ENCODE results near the gene PDGFB. TPM values are rescaled to one million over a fixed set of nuclear protein-coding genes. Genes with fewer than 3 reads are reported as not detected.

PDGFB gene
- total and polyA plus RNA-seq, 7 donors = 5.2 to 16.4 (median 10.1) TPM

GRCh38 chr22:39224550-39224949, 20.2 kb downstream of the PDGFB start:
- Histone ChIP-seq H3K27ac (no peak overlapping the region), H3K4me1 (peaks cover 11% of the 10 kb centered on the region), H3K9me3 (no peaks in the 10 kb centered on the region), H3K27me3 (ENCODE audit: insufficient read depth in 3 of 3, low read length in 2 of 3) (no peaks in the 10 kb centered on the region), H3K36me3 (ENCODE audit: insufficient read depth in 1 of 2, low read depth in 1 of 2) (peaks cover 0 to 45% of the 10 kb centered on the region in 2 donors), H3K4me3 (no peak overlapping the region)
- TF ChIP-seq, protein P1, sequence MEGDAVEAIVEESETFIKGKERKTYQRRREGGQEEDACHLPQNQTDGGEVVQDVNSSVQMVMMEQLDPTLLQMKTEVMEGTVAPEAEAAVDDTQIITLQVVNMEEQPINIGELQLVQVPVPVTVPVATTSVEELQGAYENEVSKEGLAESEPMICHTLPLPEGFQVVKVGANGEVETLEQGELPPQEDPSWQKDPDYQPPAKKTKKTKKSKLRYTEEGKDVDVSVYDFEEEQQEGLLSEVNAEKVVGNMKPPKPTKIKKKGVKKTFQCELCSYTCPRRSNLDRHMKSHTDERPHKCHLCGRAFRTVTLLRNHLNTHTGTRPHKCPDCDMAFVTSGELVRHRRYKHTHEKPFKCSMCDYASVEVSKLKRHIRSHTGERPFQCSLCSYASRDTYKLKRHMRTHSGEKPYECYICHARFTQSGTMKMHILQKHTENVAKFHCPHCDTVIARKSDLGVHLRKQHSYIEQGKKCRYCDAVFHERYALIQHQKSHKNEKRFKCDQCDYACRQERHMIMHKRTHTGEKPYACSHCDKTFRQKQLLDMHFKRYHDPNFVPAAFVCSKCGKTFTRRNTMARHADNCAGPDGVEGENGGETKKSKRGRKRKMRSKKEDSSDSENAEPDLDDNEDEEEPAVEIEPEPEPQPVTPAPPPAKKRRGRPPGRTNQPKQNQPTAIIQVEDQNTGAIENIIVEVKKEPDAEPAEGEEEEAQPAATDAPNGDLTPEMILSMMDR (IDR thresholded peaks at IDR 0.05) = no peak
- no peak for ATAC-seq
- peak in 1 of 2 donors; percentile 15 for DNase-seq
- WGBS, 3 donors = 76 to 86% (median 81%) methylated on average over 7 of the region's 7 CpGs
- intact Hi-C loops (cut with DNase I) = no loop called here

- Histone ChIP-seq H3K36me3 (ENCODE audit: insufficient read depth in 1 of 2, low read depth in 1 of 2) (peaks cover 0 to 45% of the 10 kb centered on the region in 2 donors), H3K27ac (no peak overlapping the region), H3K4me3 (no peak overlapping the region), H3K27me3 (ENCODE audit: insufficient read depth in 3 of 3, low read length in 2 of 3) (no peaks in the 10 kb centered on the region), H3K9me3 (no peaks in the 10 kb centered on the region), H3K4me1 (peaks cover 7% of the 10 kb centered on the region)
- intact Hi-C loops (cut with DNase I) = no loop called here
- 73 to 77% (median 74%) methylated on average over 20 of the region's 20 CpGs for WGBS, 3 donors
- TF ChIP-seq, protein P1 (IDR thresholded peaks at IDR 0.05) = no peak
- DNase-seq = peak in 1 of 2 donors; percentile 49
- ATAC-seq = no peak
These were observed 21.6 kb downstream of the PDGFB start for GRCh38 chr22:39223091-39223710.

DNA sequence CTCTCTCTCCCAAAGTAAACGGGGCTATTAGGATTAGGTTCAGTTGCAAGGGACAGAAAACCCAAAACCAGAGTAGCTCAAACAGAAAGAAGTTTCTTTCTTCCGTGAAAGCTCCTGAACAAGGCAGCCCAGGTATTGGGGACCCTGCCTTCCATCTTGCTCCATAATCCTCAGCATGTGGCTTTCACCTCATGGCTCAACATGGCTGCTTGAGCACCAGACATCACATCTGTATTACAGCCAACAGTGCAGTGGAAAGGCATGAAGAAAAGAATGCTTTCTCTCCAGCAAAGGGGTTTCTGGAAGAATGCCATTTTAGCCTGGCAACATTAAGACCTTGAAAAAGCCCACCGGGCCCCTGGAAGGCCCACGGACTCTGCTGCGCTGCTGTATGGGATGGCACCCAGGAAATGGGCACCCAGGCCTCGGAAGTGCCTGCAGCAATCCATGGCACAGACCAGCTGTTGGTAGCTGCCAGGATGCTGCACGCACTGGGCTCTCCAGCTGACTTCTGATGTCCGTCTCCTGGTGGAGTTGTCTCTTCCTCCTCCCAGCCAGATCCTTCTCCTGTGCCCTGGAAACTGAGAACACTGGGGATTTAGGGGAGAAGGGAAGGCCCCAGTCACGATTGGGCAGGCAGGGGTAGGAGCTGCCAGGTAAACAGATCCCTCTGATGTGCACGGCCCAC, 22.6 kb downstream of the PDGFB start:
- TF ChIP-seq, protein P1 (IDR thresholded peaks at IDR 0.05) = no peak
- intact Hi-C loops (cut with DNase I) = no loop called here
- Histone ChIP-seq H3K4me3 (no peak overlapping the region), H3K4me1 (no peaks in the 10 kb centered on the region), H3K27ac (no peak overlapping the region), H3K27me3 (ENCODE audit: insufficient read depth in 3 of 3, low read length in 2 of 3) (no peaks in the 10 kb centered on the region), H3K36me3 (ENCODE audit: insufficient read depth in 1 of 2, low read depth in 1 of 2) (peaks cover 0 to 45% of the 10 kb centered on the region in 2 donors), H3K9me3 (no peaks in the 10 kb centered on the region)
- WGBS, 3 donors = 83 to 92% (median 87%) methylated on average over 10 of the region's 10 CpGs
- peak in 1 of 2 donors; percentile 28 for DNase-seq
- ATAC-seq = no peak

DNA sequence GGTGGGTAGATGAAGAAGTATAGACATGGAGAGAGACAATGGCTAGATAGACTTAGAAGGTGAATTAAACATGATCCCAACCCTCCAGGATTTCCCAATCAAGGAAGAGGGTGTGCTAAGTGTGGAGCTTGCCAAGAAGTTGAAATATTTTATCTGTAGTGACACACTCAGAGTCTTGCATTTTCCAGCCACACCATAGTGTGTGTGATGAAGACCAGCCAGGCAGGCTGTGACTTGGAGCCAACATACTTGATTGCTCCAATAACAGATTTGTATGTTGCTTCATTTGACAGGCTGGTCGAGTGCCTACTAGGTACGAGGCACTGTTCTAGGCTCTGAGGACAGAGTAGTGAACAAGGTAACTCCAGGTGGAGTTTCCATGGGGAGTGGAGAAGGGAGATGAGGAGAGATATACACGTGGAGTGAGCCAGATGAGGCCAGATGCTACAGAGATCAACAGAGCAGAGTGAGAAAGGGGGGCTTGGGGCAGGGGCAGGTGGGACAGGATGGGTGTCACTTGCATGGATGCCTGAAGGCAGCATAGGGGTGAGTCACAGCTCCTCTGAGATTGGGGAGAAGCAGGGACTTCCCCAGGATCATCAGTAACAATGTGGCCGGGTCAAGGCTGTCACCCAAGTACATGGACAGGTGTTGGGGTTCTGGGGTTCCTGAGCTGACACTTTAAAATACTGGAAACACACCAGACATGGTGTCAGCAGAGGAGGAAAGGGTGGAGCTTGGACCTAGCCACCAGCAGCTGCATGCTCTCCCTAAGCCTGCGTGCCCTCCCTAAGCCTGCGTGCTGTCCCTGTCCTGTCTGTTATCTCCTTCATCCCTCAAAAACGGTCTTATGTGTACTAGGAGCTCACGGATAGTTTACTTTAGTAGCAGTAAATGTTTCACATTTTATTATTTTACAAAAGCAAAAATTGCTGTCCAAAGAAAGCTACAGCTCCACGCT, 23.6 kb downstream of the PDGFB start:
- intact Hi-C loops (cut with DNase I) = no loop called here
- no peak for DNase-seq

More for the DNA sequence above, 23.6 kb downstream of the PDGFB start:
- H3K36me3 ChIP-seq (ENCODE audit: insufficient read depth in 1 of 2, low read depth in 1 of 2) = peaks cover 0 to 37% of the 10 kb centered on the region in 2 donors
- no peaks in the 10 kb centered on the region for H3K27me3 ChIP-seq (ENCODE audit: insufficient read depth in 3 of 3, low read length in 2 of 3)
- TF ChIP-seq, protein P1 (IDR thresholded peaks at IDR 0.05) = no peak
- H3K4me1 ChIP-seq = no peaks in the 10 kb centered on the region
- H3K9me3 ChIP-seq = no peaks in the 10 kb centered on the region
- ATAC-seq = peak in 3 of 4 donors; percentile 15 to 40 (median 19)
- no peak overlapping the region for H3K4me3 ChIP-seq
- 40 to 45% (median 40%) methylated on average over 9 of the region's 9 CpGs for WGBS, 3 donors
- H3K27ac ChIP-seq = no peak overlapping the region

All from psoas muscle (tissue), 8 donors.